HFFc6 (cell line): ENCODE results near the gene PLCZ1. TPM values are rescaled to one million over a fixed set of nuclear protein-coding genes. Genes with fewer than 3 reads are reported as not detected.

ENCODE experiments used
- DNase-seq: peaks from one replicate; pipeline ENCODE4 v3.0.0-alpha.2; 2018
- H3K27ac Mint-ChIP-seq: 2 replicates; pipeline ENCODE4 v1.8.0; 2020; ENCODE audit warnings: mild to moderate bottlenecking, mixed read lengths
- H3K27me3 Mint-ChIP-seq: 2 replicates; pipeline ENCODE4 v1.8.0; 2021; ENCODE audit warnings: mild to moderate bottlenecking, moderate library complexity, mixed read lengths; ENCODE audit not compliant: insufficient read depth
- H3K36me3 Mint-ChIP-seq: 2 replicates; pipeline ENCODE4 v1.8.0; 2021; ENCODE audit warnings: low read depth, mixed read lengths
- H3K4me1 Mint-ChIP-seq: 2 replicates; pipeline ENCODE4 v1.8.0; 2020; ENCODE audit warnings: low read depth, mixed read lengths
- H3K4me3 Mint-ChIP-seq: 2 replicates; pipeline ENCODE4 v1.8.0; 2020; ENCODE audit warnings: mild to moderate bottlenecking, moderate library complexity, mixed read lengths
- H3K9me3 Mint-ChIP-seq: 2 replicates; pipeline ENCODE4 v1.8.0; 2020; ENCODE audit warnings: mild to moderate bottlenecking, mixed read lengths
- CTCF ChIP-seq: fragments of 200-600 bp; sonication (generic); IDR thresholded peaks from 2 replicates; pipeline ENCODE4 v1.5.0; 2021; ENCODE audit warnings: antibody characterized with exemption, mild to moderate bottlenecking
- total RNA-seq, 6 experiments: library from RNA; stranded (reverse); fragmentation: NEBNext Ultra II Directional; extraction: Animal tissue kit (Norgen Biotek cat#: 25700); gene quantifications; 2 replicates in 1 of 6; 3 replicates in 5 of 6; pipeline ENCODE4 v1.2.3, GENCODE V29; 2021

The PLCZ1 gene
- total RNA-seq, 6 experiments from 2014 or later = not detected

DNA sequence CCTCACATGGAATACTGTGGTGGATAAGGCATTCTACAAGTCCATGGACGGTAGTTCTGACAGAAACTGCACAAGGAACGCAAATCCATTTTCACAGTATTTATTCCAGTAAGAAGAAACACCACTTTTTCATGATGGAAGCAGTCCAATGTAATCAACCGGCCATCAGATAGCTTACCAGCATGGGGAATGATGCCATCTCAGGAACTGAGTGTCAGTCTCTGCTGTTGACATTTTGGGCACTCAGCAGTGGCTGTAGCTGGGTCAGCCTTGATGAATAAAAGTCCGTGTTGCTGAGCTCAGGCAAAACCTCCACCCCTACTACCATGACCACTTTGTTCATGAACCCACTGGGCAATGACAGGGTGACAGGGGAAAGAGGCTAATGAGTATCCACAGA lies 103.4 kb downstream of the PLCZ1 start:
- no peaks in the 10 kb centered on the region for H3K9me3 Mint-ChIP-seq
- DNase-seq = no peak
- H3K4me3 Mint-ChIP-seq = no peak overlapping the region
- TF ChIP-seq CTCF = no peak
- peaks cover 9% of the 10 kb centered on the region; the same call in 1 of the 2 replicates for H3K4me1 Mint-ChIP-seq
- H3K36me3 Mint-ChIP-seq = no peaks in the 10 kb centered on the region
- peaks cover 2% of the 10 kb centered on the region; the same call in 1 of the 2 replicates for H3K27me3 Mint-ChIP-seq
- H3K27ac Mint-ChIP-seq = no peak overlapping the region

Other genes starting within 250 kb of the PLCZ1 start
- not detected for gene CAPZA3, start 107 bp upstream of the PLCZ1 start, total RNA-seq